IMR-90 (cell line): Measurements from ENCODE around the gene IGF2R. TPM values are rescaled to one million over a fixed set of nuclear protein-coding genes. Genes with fewer than 3 reads are reported as not detected.

Experiments
- ATAC-seq: fragments of 200-7000 bp; cut with Tn5 transposase; 2 replicates; pipeline ENCODE4 v1.9.1; 2020; ENCODE audit warnings: low read depth, mild to moderate bottlenecking, moderate library complexity
- BruUV-seq: library from RNA; stranded (reverse); fragments of 400-500 nt; replicated peaks from 2 replicates; lab custom pipeline; 2021; lab: Mats Ljungman, UMichigan
- CTCF ChIA-PET: fragments of 300-600 bp; formaldehyde crosslinking; extraction: SDS; loops from one replicate; lab custom pipeline; 2021; ENCODE audit warnings: antibody characterized with exemption; lab: Yijun Ruan, JAX
- POLR2A ChIA-PET: fragments of 300-600 bp; sonication (Branson Sonifier 250); formaldehyde crosslinking; loops from one replicate; lab custom pipeline; 2022; ENCODE audit warnings: antibody characterized with exemption; ENCODE audit not compliant: unreplicated experiment; lab: Charles Lee
- DNase-seq: peaks from one replicate; pipeline ENCODE4 v3.0.0; 2013
- H2AFZ ChIP-seq: replicated peaks from 2 replicates; pipeline ENCODE3; 2013; ENCODE audit warnings: low read length, mild to moderate bottlenecking; ENCODE audit not compliant: poor library complexity
- H2AK5ac ChIP-seq: 2 replicates; pipeline ENCODE4 v1.6.1; 2013; ENCODE audit warnings: low read depth, low read length, inconsistent platforms
- H2AK9ac ChIP-seq: replicated peaks from 2 replicates; pipeline ENCODE3; 2013; ENCODE audit warnings: mild to moderate bottlenecking, low read depth, low read length, moderate library complexity; ENCODE audit not compliant: poor library complexity
- H2BK120ac ChIP-seq: 2 replicates; pipeline ENCODE4 v1.6.1; 2013; ENCODE audit warnings: low read depth, low read length, inconsistent platforms
- H2BK15ac ChIP-seq: 3 replicates; pipeline ENCODE4 v1.6.1; 2013; ENCODE audit warnings: low read depth, low read length, inconsistent platforms
- H2BK20ac ChIP-seq: 2 replicates; pipeline ENCODE4 v1.6.1; 2013; ENCODE audit warnings: low read depth, mild to moderate bottlenecking, inconsistent platforms, low read length, moderate library complexity
- H2BK5ac ChIP-seq: 2 replicates; pipeline ENCODE4 v1.6.1; 2013; ENCODE audit warnings: mild to moderate bottlenecking, low read depth, low read length, inconsistent platforms; ENCODE audit not compliant: poor library complexity, severe bottlenecking
- H3K14ac ChIP-seq: replicated peaks from 2 replicates; pipeline ENCODE4 v1.6.1; 2013; ENCODE audit warnings: low read depth, low read length, inconsistent platforms
- H3K18ac ChIP-seq: 2 replicates; pipeline ENCODE4 v1.6.1; 2013; ENCODE audit warnings: low read depth, low read length, control low read depth
- H3K23ac ChIP-seq: 2 replicates; pipeline ENCODE4 v1.6.1; 2013; ENCODE audit warnings: low read depth, low read length, inconsistent platforms
- H3K27ac ChIP-seq: 2 replicates; pipeline ENCODE4 v1.5.1; 2013; ENCODE audit warnings: mild to moderate bottlenecking, control low read depth, low read length; ENCODE audit not compliant: insufficient read depth
- H3K27me3 ChIP-seq: 2 replicates; pipeline ENCODE4 v1.6.1; 2013; ENCODE audit warnings: low read length; ENCODE audit not compliant: control insufficient read depth, insufficient read depth
- H3K36me3 ChIP-seq: 2 replicates; pipeline ENCODE4 v1.6.1; 2013; ENCODE audit warnings: low read length, mixed read lengths; ENCODE audit not compliant: control insufficient read depth, insufficient read depth
- H3K4ac ChIP-seq: 2 replicates; pipeline ENCODE4 v1.6.1; 2013; ENCODE audit warnings: low read depth, low read length, inconsistent platforms
- H3K4me1 ChIP-seq: 2 replicates; pipeline ENCODE4 v1.6.1; 2013; ENCODE audit warnings: low read length, mixed read lengths; ENCODE audit not compliant: control insufficient read depth, insufficient read depth
- H3K4me2 ChIP-seq: 2 replicates; pipeline ENCODE4 v1.6.1; 2013; ENCODE audit warnings: low read depth, mild to moderate bottlenecking, control low read depth, low read length, moderate library complexity
- H3K4me3 ChIP-seq: 2 replicates; pipeline ENCODE4 v1.5.1; 2013; ENCODE audit warnings: low read depth, mild to moderate bottlenecking, control low read depth, low read length, moderate library complexity; ENCODE audit not compliant: insufficient read depth
- H3K56ac ChIP-seq: 2 replicates; pipeline ENCODE4 v1.6.1; 2013; ENCODE audit warnings: low read length, inconsistent platforms; ENCODE audit not compliant: insufficient read depth; ENCODE audit errors: extremely low read depth
- H3K79me1 ChIP-seq, 2 experiments: 2 replicates each; pipeline ENCODE4 v1.6.1; 2013; ENCODE audit warnings: low read length in 2 of 2, inconsistent platforms in 1 of 2, low read depth in 1 of 2
- H3K9ac ChIP-seq: 2 replicates; pipeline ENCODE4 v1.6.1; 2013; ENCODE audit warnings: low read depth, low read length, control low read depth
- H3K9me1 ChIP-seq: 2 replicates; pipeline ENCODE4 v1.6.1; 2013; ENCODE audit warnings: low read length, inconsistent platforms; ENCODE audit not compliant: insufficient read depth
- H3K9me3 ChIP-seq: 2 replicates; pipeline ENCODE4 v1.6.1; 2013; ENCODE audit warnings: low read length; ENCODE audit not compliant: control insufficient read depth, insufficient read depth
- H4K20me1 ChIP-seq: 2 replicates; pipeline ENCODE4 v1.6.1; 2013; ENCODE audit warnings: low read length, inconsistent platforms; ENCODE audit not compliant: insufficient read depth
- H4K5ac ChIP-seq: 2 replicates; pipeline ENCODE4 v1.6.1; 2013; ENCODE audit warnings: mild to moderate bottlenecking, low read depth, low read length, control low read depth
- H4K8ac ChIP-seq, 2 experiments: 2 replicates each; pipeline ENCODE4 v1.6.1; 2013; ENCODE audit warnings: low read depth in 2 of 2, low read length in 2 of 2, control low read depth in 1 of 2, inconsistent platforms in 1 of 2
- H4K91ac ChIP-seq: 2 replicates; pipeline ENCODE4 v1.6.1; 2013; ENCODE audit warnings: low read depth, low read length, inconsistent platforms; ENCODE audit not compliant: insufficient read depth
- BHLHE40 ChIP-seq: fragments of 150-350 bp; IDR thresholded peaks from 2 replicates; pipeline ENCODE4 v1.6.1; 2016; ENCODE audit warnings: mild to moderate bottlenecking, low read depth, low read length
- CTCF ChIP-seq: conservative IDR thresholded peaks from 2 replicates; pipeline ENCODE4 v1.5.1; 2012; ENCODE audit warnings: mild to moderate bottlenecking, low read depth, low read length, improper control_type of control experiment
- ELK1 ChIP-seq: fragments of 150-350 bp; IDR thresholded peaks from 2 replicates; pipeline ENCODE4 v1.6.1; 2016; ENCODE audit warnings: low read depth, mild to moderate bottlenecking, low read length, moderate library complexity, borderline replicate concordance
- FOS ChIP-seq: fragments of 150-350 bp; IDR thresholded peaks from 2 replicates; pipeline ENCODE4 v1.6.1; 2016; ENCODE audit warnings: low read depth, low read length
- MAZ ChIP-seq: IDR thresholded peaks from 2 replicates; pipeline ENCODE4 v1.6.1; 2012; ENCODE audit warnings: low read depth, mild to moderate bottlenecking, low read length, improper control_type of control experiment, moderate library complexity, borderline replicate concordance
- MXI1 ChIP-seq: IDR thresholded peaks from 2 replicates; pipeline ENCODE4 v1.6.1; 2012; ENCODE audit warnings: low read depth, mild to moderate bottlenecking, low read length, moderate library complexity, borderline replicate concordance
- NFE2L2 ChIP-seq: fragments of 150-350 bp; IDR thresholded peaks from 2 replicates; pipeline ENCODE4 v1.6.1; 2016; ENCODE audit warnings: low read depth, mild to moderate bottlenecking, low read length
- POLR2A ChIP-seq: IDR thresholded peaks from 2 replicates; pipeline ENCODE4 v1.6.1; 2012; ENCODE audit warnings: mild to moderate bottlenecking, low read depth, low read length
- RAD21 ChIP-seq: IDR thresholded peaks from 2 replicates; pipeline ENCODE4 v1.6.1; 2012; ENCODE audit warnings: low read length, improper control_type of control experiment
- RFX5 ChIP-seq: IDR thresholded peaks from 2 replicates; pipeline ENCODE4 v1.8.0; 2012; ENCODE audit warnings: low read depth, mild to moderate bottlenecking, low read length, moderate library complexity
- SMC3 ChIP-seq: fragments of 150-350 bp; IDR thresholded peaks from 2 replicates; pipeline ENCODE4 v1.6.1; 2016; ENCODE audit warnings: low read depth, mild to moderate bottlenecking, antibody characterized with exemption, low read length, moderate library complexity
- USF2 ChIP-seq: fragments of 150-350 bp; IDR thresholded peaks from 2 replicates; pipeline ENCODE4 v1.6.1; 2017; ENCODE audit warnings: mild to moderate bottlenecking, antibody characterized with exemption, low read length, low read depth
- WGBS, 2 experiments: methylation state at CpG; one replicate each; pipeline versions ENCODE4 v1.1.5 to v1.1.7; 2013; ENCODE audit warnings: missing lambda C conversion rate in 2 of 2; ENCODE audit not compliant: insufficient read length in 1 of 2; ENCODE audit errors: extremely low coverage in 2 of 2; 5-methylcytosine and 5-hydroxymethylcytosine counted together
- dilution Hi-C: fragments of 300-500 bp; cut with HindIII; formaldehyde crosslinking; loops from one replicate; pipeline ENCODE4 v1.14.3; 2018; ENCODE audit warnings: low sequenced_read_pairs; ENCODE audit not compliant: unreplicated experiment
- in situ Hi-C: fragments of 300-500 bp; cut with MboI; formaldehyde crosslinking; loops from 3 replicates; pipeline ENCODE4 v1.14.3; 2019; ENCODE audit warnings: low sequenced_read_pairs, inconsistent platforms, mixed read lengths
- intact Hi-C: fragments of 100-400 bp; cut with micrococcal nuclease; formaldehyde crosslinking; loops from 2 replicates; pipeline ENCODE4 v1.10.0; 2022
- polyA plus RNA-seq, 3 experiments: library from polyadenylated mRNA; depleted of rRNA; stranded (reverse); fragments of >200 nt; gene quantifications; 2 replicates each; pipeline ENCODE4 v1.2.3, GENCODE V29; 2012; ENCODE audit warnings: low replicate concordance in 1 of 3
- total RNA-seq: library from RNA; depleted of rRNA; stranded (reverse); fragments of >200 nt; gene quantifications from 2 replicates; pipeline ENCODE4 v1.2.3, GENCODE V29; 2012

Gene IGF2R
- total and polyA plus RNA-seq, 2 of the 4 experiments (the other 2 are of a cell fraction): 33.2 to 41.4 TPM

- H3K4me2 ChIP-seq: no peak overlapping the region
- H3K27ac ChIP-seq: no peak overlapping the region
- H3K4ac ChIP-seq: peak overlapping the region; percentile 12; the same call in 1 of the 2 replicates
- H4K91ac ChIP-seq: peak overlapping the region; percentile 2; the same call in 1 of the 2 replicates
- no peak overlapping the region for H3K9ac ChIP-seq
- in situ Hi-C loops: no loop called here
- peak overlapping the region; percentile 48; the same call in 1 of the 2 replicates for H2BK120ac ChIP-seq
- H2AK5ac ChIP-seq: peak overlapping the region; percentile 79
- H3K4me3 ChIP-seq: no peak overlapping the region
- no peak overlapping the region for H3K18ac ChIP-seq
- no peak overlapping the region for H2BK15ac ChIP-seq
- H3K23ac ChIP-seq: no peak overlapping the region
- H4K20me1 ChIP-seq: no peaks in the 10 kb centered on the region
- CTCF ChIA-PET: no interaction called here
- H3K9me3 ChIP-seq: no peaks in the 10 kb centered on the region
- intact Hi-C loops: no loop called here
- WGBS, 2 experiments: 91% methylated on average over 2 of the region's 6 CpGs; no CpG with 5 or more reads in 1 of the 2 experiments
- TF ChIP-seq NFE2L2 (no peak), USF2 (no peak), CTCF (no peak), FOS (no peak), MXI1 (no peak), POLR2A (no peak), MAZ (no peak), ELK1 (no peak), BHLHE40 (no peak), RAD21 (no peak), RFX5 (no peak), SMC3 (no peak)
- dilution Hi-C loops: no loop called here
- H3K14ac ChIP-seq: no peak overlapping the region
- peaks cover 2% of the 10 kb centered on the region; the same call in 1 of the 2 replicates for H3K4me1 ChIP-seq
- no TSS peak for BruUV-seq
- no peak for ATAC-seq
- H2AFZ ChIP-seq: no peak overlapping the region
- POLR2A ChIA-PET: no interaction called here
- H2AK9ac ChIP-seq: peak overlapping the region; percentile 60
- H3K56ac ChIP-seq: no peak overlapping the region
- H2BK20ac ChIP-seq: no peak overlapping the region
- H3K36me3 ChIP-seq: peaks cover 59% of the 10 kb centered on the region
- DNase-seq: no peak
- no peak overlapping the region; a peak in 1 of 4 replicates for H4K8ac ChIP-seq
- H3K9me1 ChIP-seq: peaks cover 30% of the 10 kb centered on the region
- H2BK5ac ChIP-seq: no peak overlapping the region
- no peaks in the 10 kb centered on the region for H3K27me3 ChIP-seq
- peaks cover 5 to 48% of the 10 kb centered on the region in 2 experiments; a peak in 3 of 4 replicates for H3K79me1 ChIP-seq
- H4K5ac ChIP-seq: no peak overlapping the region
Measured at GRCh38 chr6:160036331-160036695, 67.4 kb downstream of the IGF2R start.
